Aorta (tissue), 4 donors: ENCODE measurements around the gene TIMM29. TPM values are rescaled to one million over a fixed set of nuclear protein-coding genes. Genes with fewer than 3 reads are reported as not detected.

Source experiments
- polyA plus RNA-seq, 2 donors: library from polyadenylated mRNA; stranded (reverse); fragments of 200-250 nt; gene quantifications; one replicate each; pipeline ENCODE4 v1.2.3, GENCODE V29; 2013
- total RNA-seq, 2 donors: library from RNA; stranded (reverse); fragmentation: NEBNext Ultra II Directional; extraction: Animal tissue kit (Norgen Biotek cat#: 25700); gene quantifications; one replicate each; pipeline ENCODE4 v1.2.1, GENCODE V29; 2021
- donor health status: healthy with polysubstance abuse.
- donor health status: Bipolar disorder and iron deficiency.
- donor health status: DM: no; HTN: no; CAD: no.
- donor health status: DM: yes; HTN: yes; CAD: no.

TIMM29 gene
- total and polyA plus RNA-seq, 4 donors: 13.7 to 16.0 (median 15.5) TPM

Other genes starting within 250 kb of the TIMM29 start
- 10 to 100 TPM; 25.0 to 31.5 TPM for gene QTRT1, start 227.4 kb upstream of the TIMM29 start, total RNA-seq
- 100 to 1,000 TPM in 1 of 2 donors, 10 to 100 TPM in 1; 54.2 to 243 TPM for gene QTRT1, start 227.4 kb upstream of the TIMM29 start, polyA plus RNA-seq
- gene DNM2, start 210.7 kb upstream of the TIMM29 start, total RNA-seq: 100 to 1,000 TPM; 118 to 160 TPM
- gene DNM2, start 210.7 kb upstream of the TIMM29 start, polyA plus RNA-seq: 10 to 100 TPM; 51.7 to 89.7 TPM
- 10 to 100 TPM; 14.4 to 17.9 TPM for gene TMED1, start 92.6 kb upstream of the TIMM29 start, total RNA-seq
- gene TMED1, start 92.6 kb upstream of the TIMM29 start, polyA plus RNA-seq: 10 to 100 TPM; 29.2 to 34.4 TPM
- 1 to 10 TPM; 1.5 to 2.0 TPM for gene C19orf38, start 80.4 kb upstream of the TIMM29 start, total RNA-seq
- gene C19orf38, start 80.4 kb upstream of the TIMM29 start, polyA plus RNA-seq: 1 to 10 TPM in 1 of 2 donors, under 1 TPM in 1; 0.90 to 1.6 TPM
- 10 to 100 TPM; 27.9 to 41.4 TPM for gene CARM1, start 57.3 kb upstream of the TIMM29 start, total RNA-seq
- gene CARM1, start 57.3 kb upstream of the TIMM29 start, polyA plus RNA-seq: 10 to 100 TPM; 11.5 to 23.9 TPM
- 10 to 100 TPM; 36.5 to 41.8 TPM for gene YIPF2, start 172 bp upstream of the TIMM29 start, total RNA-seq
- 10 to 100 TPM; 30.1 to 41.1 TPM for gene YIPF2, start 172 bp upstream of the TIMM29 start, polyA plus RNA-seq
- 10 to 100 TPM; 65.0 to 67.4 TPM for gene SMARCA4, start 32.2 kb downstream of the TIMM29 start, total RNA-seq
- gene SMARCA4, start 32.2 kb downstream of the TIMM29 start, polyA plus RNA-seq: 10 to 100 TPM; 17.8 to 61.8 TPM
- gene LDLR, start 160.7 kb downstream of the TIMM29 start, total RNA-seq: 10 to 100 TPM; 50.4 to 94.0 TPM
- 1 to 10 TPM; 3.4 to 9.5 TPM for gene LDLR, start 160.7 kb downstream of the TIMM29 start, polyA plus RNA-seq
- gene SPC24, start 227.0 kb downstream of the TIMM29 start, total RNA-seq: 1 to 10 TPM; 1.1 to 2.9 TPM
- gene SPC24, start 227.0 kb downstream of the TIMM29 start, polyA plus RNA-seq: 1 to 10 TPM in 1 of 2 donors, under 1 TPM in 1; 0.43 to 1.0 TPM